Esophagus squamous epithelium (tissue), 5 donors: Measurements from ENCODE around the gene MKNK2. TPM values are rescaled to one million over a fixed set of nuclear protein-coding genes. Genes with fewer than 3 reads are reported as not detected.
"Not testable (repeated sequence)": the region's sequence is repeated elsewhere in the genome, so short reads cannot be mapped to it uniquely, and the experiment has no call there.

ENCODE experiments used
- DNase-seq: peaks from one replicate; lab custom pipeline; 2025; lab: John Stamatoyannopoulos, UW
- H3K27ac ChIP-seq, 4 donors: fragments of 200-600 bp; sonication (generic); one replicate each; pipeline ENCODE4 v1.5.1; 2016 to 2019; ENCODE audit warnings: mild to moderate bottlenecking in 1 of 4
- H3K27me3 ChIP-seq, 4 donors: fragments of 200-600 bp; sonication (generic); 1 replicate in 3 of 4; 2 replicates in 1 of 4; pipeline versions ENCODE4 v1.5.1 to v1.6.0; 2017 to 2021; ENCODE audit warnings: antibody characterized with exemption in 1 of 4
- H3K36me3 ChIP-seq, 3 donors: fragments of 200-600 bp; sonication (generic); one replicate each; pipeline ENCODE4 v1.5.1; 2016 to 2019
- H3K4me1 ChIP-seq, 3 donors: fragments of 200-600 bp; sonication (generic); one replicate each; pipeline ENCODE4 v1.5.1; 2017 to 2019
- H3K4me3 ChIP-seq, 4 donors: fragments of 200-600 bp; sonication (generic); 1 replicate in 3 of 4; 2 replicates in 1 of 4; pipeline ENCODE4 v1.5.1; 2016 to 2019; ENCODE audit warnings: mild to moderate bottlenecking in 2 of 4, moderate library complexity in 1 of 4
- H3K9me3 ChIP-seq, 3 donors: fragments of 200-600 bp; sonication (generic); one replicate each; pipeline ENCODE4 v1.5.1; 2016 to 2019
- POLR2A ChIP-seq, 4 donors: fragments of 450-650 bp; IDR thresholded peaks; one replicate each; pipeline ENCODE4 v1.6.1; 2017; ENCODE audit warnings: antibody characterized with exemption in 4 of 4, mild to moderate bottlenecking in 4 of 4, moderate library complexity in 3 of 4
- WGBS, 2 donors: methylation state at CpG; one replicate each; pipeline ENCODE4 v1.1.5; 2018; 5-methylcytosine and 5-hydroxymethylcytosine counted together
- intact Hi-C: fragments of 100-400 bp; cut with DNase I; formaldehyde crosslinking; loops from one replicate; pipeline ENCODE4 v1.15.0; 2022
- total RNA-seq, 4 donors: library from RNA; depleted of rRNA; stranded (reverse); fragments of >200 nt; gene quantifications; one replicate each; pipeline ENCODE4 v1.1.0, GENCODE V29; 2016
- TF ChIP-seq, protein P1 (sequence below), 6 experiments: fragments of 450-650 bp in 4 of 6; fragments of 200-600 bp in 2 of 6; sonication (generic) in 2 of 6; IDR thresholded peaks; one replicate each; pipeline ENCODE4 v1.5.1; 2016 to 2019; ENCODE audit warnings: antibody characterized with exemption in 6 of 6, mild to moderate bottlenecking in 4 of 6, moderate library complexity in 4 of 6
- donor health status: DM: yes; HTN: yes; CAD: no.

Gene MKNK2
- total RNA-seq, 4 donors from 2014 or later: 147 to 300 (median 189) TPM

DNA sequence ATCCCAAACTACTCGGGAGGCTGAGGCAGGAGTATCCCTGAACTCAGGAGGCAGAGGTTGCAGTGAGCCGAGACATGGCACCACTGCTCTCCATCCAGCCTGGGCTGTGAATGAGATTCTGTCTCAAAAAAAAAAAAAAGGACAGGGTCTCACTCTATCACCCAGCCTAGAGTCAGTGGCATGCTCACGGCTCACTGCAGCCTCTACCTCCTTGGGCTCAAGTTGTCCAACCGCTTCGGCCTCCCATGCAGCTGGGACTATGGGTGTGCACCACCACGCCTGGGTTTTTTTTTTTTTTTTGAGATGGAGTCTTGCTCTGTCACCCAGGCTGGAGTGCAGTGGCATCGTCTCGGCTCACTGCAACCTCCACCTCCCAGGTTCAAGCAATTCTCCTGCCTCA lies 14.6 kb downstream of the MKNK2 start:
- Histone ChIP-seq H3K4me3 (no peak overlapping the region), H3K4me1 (peaks cover 33 to 76% (median 46%) of the 10 kb centered on the region in 3 donors), H3K9me3 (peaks cover 0 to 12% (median 11%) of the 10 kb centered on the region in 3 donors), H3K27ac (peak overlapping the region in 2 of 4 donors; percentile 51 to 99), H3K36me3 (peaks cover 28 to 40% (median 34%) of the 10 kb centered on the region in 3 donors), H3K27me3 (no peaks in the 10 kb centered on the region)
- TF ChIP-seq, protein P1, sequence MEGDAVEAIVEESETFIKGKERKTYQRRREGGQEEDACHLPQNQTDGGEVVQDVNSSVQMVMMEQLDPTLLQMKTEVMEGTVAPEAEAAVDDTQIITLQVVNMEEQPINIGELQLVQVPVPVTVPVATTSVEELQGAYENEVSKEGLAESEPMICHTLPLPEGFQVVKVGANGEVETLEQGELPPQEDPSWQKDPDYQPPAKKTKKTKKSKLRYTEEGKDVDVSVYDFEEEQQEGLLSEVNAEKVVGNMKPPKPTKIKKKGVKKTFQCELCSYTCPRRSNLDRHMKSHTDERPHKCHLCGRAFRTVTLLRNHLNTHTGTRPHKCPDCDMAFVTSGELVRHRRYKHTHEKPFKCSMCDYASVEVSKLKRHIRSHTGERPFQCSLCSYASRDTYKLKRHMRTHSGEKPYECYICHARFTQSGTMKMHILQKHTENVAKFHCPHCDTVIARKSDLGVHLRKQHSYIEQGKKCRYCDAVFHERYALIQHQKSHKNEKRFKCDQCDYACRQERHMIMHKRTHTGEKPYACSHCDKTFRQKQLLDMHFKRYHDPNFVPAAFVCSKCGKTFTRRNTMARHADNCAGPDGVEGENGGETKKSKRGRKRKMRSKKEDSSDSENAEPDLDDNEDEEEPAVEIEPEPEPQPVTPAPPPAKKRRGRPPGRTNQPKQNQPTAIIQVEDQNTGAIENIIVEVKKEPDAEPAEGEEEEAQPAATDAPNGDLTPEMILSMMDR (IDR thresholded peaks at IDR 0.05): no peak
- no peak for TF ChIP-seq POLR2A (IDR thresholded peaks at IDR 0.05)
- intact Hi-C loops: no loop called here
- DNase-seq: no peak
- 74 to 83% methylated on average over 8 of the region's 8 CpGs for WGBS, 2 donors

DNA sequence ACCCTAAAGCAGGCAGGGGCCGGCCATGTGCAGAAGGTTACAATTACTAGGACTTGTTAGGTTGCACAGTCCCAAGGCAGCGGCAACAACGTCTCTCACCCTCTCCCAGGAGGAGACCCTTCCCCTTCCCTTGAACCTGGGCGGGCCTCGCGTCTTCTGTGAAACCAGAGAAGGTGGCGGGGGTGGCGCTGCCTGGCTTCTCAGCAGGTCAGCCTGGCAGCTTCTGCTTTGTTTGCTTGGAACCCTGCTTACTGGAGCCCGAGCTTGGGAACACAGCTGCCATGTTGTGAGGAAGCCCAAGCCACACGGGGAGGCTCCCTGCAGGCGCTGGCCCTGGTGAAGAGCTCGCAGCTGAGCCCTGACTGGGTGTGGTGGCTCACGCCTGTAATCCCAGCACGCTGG lies 15.5 kb downstream of the MKNK2 start:
- Histone ChIP-seq H3K9me3 (peaks cover 0 to 12% (median 11%) of the 10 kb centered on the region in 3 donors), H3K4me1 (peaks cover 32 to 76% (median 45%) of the 10 kb centered on the region in 3 donors), H3K36me3 (peaks cover 23 to 32% (median 26%) of the 10 kb centered on the region in 3 donors), H3K27me3 (no peaks in the 10 kb centered on the region), H3K4me3 (no peak overlapping the region), H3K27ac (peak overlapping the region; percentile 64 to 99 (median 96))
- no peak for TF ChIP-seq POLR2A (IDR thresholded peaks at IDR 0.05)
- TF ChIP-seq, protein P1 (IDR thresholded peaks at IDR 0.05): no peak
- 80 to 100% methylated on average over 1 to 10 of the region's 14 CpGs for WGBS, 2 donors
- intact Hi-C loops: no loop called here
- DNase-seq: no peak

DNA sequence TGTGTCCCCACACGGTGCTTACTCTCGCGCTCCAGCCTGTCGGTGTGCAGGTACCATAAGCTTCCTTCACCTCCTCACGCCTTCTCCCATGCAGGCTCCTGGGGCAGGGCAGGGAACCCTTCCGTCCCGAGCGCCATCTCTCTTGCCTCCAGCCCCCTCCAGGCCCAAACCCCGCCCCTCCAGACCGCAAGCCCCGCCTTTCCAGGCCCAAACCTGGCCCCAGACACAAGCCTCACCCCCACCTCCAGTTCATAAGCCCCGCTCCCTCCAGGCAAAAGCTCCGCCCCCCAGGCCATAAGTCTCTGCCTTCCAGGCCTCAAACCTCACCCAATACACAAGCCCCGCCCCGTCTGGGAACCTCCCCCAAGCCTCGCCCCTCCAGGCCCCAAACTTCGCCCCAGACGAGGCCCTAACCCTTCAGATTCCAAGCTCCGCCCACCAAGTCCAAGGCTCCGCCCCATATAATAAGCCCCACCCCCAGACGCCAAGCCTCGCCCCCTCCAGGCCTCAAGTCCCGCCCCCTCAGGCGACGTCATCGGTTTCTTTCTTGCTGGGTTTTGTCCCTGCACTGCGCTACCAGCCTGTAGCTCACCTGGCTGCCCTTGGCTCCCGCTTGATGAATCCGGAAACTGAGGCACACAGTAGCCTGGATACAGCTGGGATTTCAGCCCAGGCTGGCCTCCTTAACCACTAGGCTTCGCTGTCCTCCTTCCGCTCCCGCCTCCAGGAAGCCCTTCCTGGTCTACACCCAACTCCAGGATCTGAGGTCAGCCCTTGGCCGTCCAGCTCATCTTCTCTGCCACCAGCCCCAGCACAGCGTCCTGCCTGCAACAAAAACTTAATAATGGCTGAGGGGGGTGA lies 16.1 kb downstream of the MKNK2 start:
- Histone ChIP-seq H3K27me3 (no peaks in the 10 kb centered on the region), H3K4me1 (peaks cover 28 to 75% (median 40%) of the 10 kb centered on the region in 3 donors), H3K27ac (peak overlapping the region; percentile 64 to 99 (median 96)), H3K9me3 (peaks cover 0 to 12% (median 11%) of the 10 kb centered on the region in 3 donors), H3K4me3 (peak overlapping the region in 1 of 4 donors; percentile 17), H3K36me3 (peaks cover 16 to 25% (median 20%) of the 10 kb centered on the region in 3 donors)
- 32 to 52% methylated on average over 15 to 22 of the region's 34 CpGs for WGBS, 2 donors
- no peak for DNase-seq
- intact Hi-C loops: no loop called here
- peak in 1 of 4 donors; percentile 18 for TF ChIP-seq POLR2A (IDR thresholded peaks at IDR 0.05)
- TF ChIP-seq, protein P1 (IDR thresholded peaks at IDR 0.05): no peak

DNA sequence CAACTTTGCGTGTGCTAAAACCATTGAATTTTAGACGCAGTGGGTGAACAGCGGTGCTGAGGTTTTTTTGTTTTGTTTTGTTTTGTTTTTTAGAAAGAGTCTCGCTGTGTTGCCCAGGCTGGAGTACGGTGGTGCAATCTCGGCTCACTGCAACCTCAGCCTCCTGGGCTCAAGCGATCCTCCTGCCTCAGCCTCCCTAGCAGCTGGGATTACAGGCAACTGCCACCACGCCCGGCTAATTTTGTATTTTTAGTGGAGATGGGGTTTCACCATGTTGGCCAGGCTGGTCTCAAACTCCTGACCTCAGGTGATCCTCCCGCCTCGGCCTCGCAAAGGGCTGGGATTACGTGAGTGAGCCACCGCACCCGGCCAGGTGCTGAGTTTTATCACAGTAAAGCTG lies 16.8 kb downstream of the MKNK2 start:
- peak overlapping the region in 1 of 4 donors; percentile 17 for H3K4me3 ChIP-seq
- H3K27me3 ChIP-seq, intact Hi-C loops, DNase-seq: not testable (repeated sequence)
- peak overlapping the region; percentile 64 to 99 (median 96) for H3K27ac ChIP-seq
- H3K9me3 ChIP-seq: peaks cover 0 to 12% (median 11%) of the 10 kb centered on the region in 3 donors
- H3K36me3 ChIP-seq: peaks cover 10 to 18% (median 13%) of the 10 kb centered on the region in 3 donors
- H3K4me1 ChIP-seq: peaks cover 28 to 70% (median 42%) of the 10 kb centered on the region in 3 donors
- 84% methylated on average over 8 to 9 of the region's 15 CpGs for WGBS, 2 donors

GRCh38 chr19:2033825-2034159 lies 17.3 kb downstream of the MKNK2 start:
- peaks cover 30 to 70% (median 46%) of the 10 kb centered on the region in 3 donors for H3K4me1 ChIP-seq
- 20% methylated on average over 1 of the region's 9 CpGs; no CpG with 5 or more reads in 1 of the 2 donors for WGBS, 2 donors
- H3K9me3 ChIP-seq: peaks cover 0 to 12% (median 11%) of the 10 kb centered on the region in 3 donors
- no peak for DNase-seq
- TF ChIP-seq, protein P1 (IDR thresholded peaks at IDR 0.05): no peak
- TF ChIP-seq POLR2A (IDR thresholded peaks at IDR 0.05): no peak
- H3K27ac ChIP-seq: peak overlapping the region; percentile 94 to 99 (median 98)
- no peaks in the 10 kb centered on the region for H3K27me3 ChIP-seq
- intact Hi-C loops: no loop called here
- H3K4me3 ChIP-seq: no peak overlapping the region
- peaks cover 6 to 14% (median 8%) of the 10 kb centered on the region in 3 donors for H3K36me3 ChIP-seq
